ENCODE measurements around the gene TMPRSS15. TPM values are rescaled to one million over a fixed set of nuclear protein-coding genes. Genes with fewer than 3 reads are reported as not detected.
A peak's percentile ranks its signal among the peaks of the same experiment; 100 is the strongest.

TMPRSS15 gene
- total and polyA plus RNA-seq, 9 of the 15 experiments (the other 6 are each of a cell fraction or from before 2014, with no cell fraction given): 0.03 to 0.11 (median 0.04) TPM; not detected in 4

- TF ChIP-seq CHD7 (IDR thresholded peaks at IDR 0.05; ENCODE audit: low read depth, low read length) (no peak), GATAD2A (IDR thresholded peaks at IDR 0.05) (no peak), SREBF2 (CRISPR knock-in tag; IDR thresholded peaks at IDR 0.05) (no peak), ELK3 (CRISPR knock-in tag; IDR thresholded peaks at IDR 0.05) (no peak), AFF1 (IDR thresholded peaks at IDR 0.05; ENCODE audit: low read depth in 1 of 2, partially characterized antibody in 2 of 2) (no peak), ZBED1 (IDR thresholded peaks at IDR 0.05) (no peak), C11orf30 (IDR thresholded peaks at IDR 0.05; ENCODE audit: low read depth) (peak; percentile 66; the same call in 1 of the 2 replicates)
These were observed 155.4 kb downstream of the TMPRSS15 start (continued) for GRCh38 chr21:18248171-18248570.

All from K562 (cell line).